A673 (cell line): ENCODE data around the gene STX17. TPM values are rescaled to one million over a fixed set of nuclear protein-coding genes. Genes with fewer than 3 reads are reported as not detected.
"Not testable (repeated sequence)": the region's sequence is repeated elsewhere in the genome, so short reads cannot be mapped to it uniquely, and the experiment has no call there.

ENCODE experiments used
- Bru-seq: library from RNA; stranded (reverse); fragments of 400-500 nt; gene quantifications from one replicate; lab custom pipeline; 2021; lab: Mats Ljungman, UMichigan
- BruChase-seq, 2 experiments: library from RNA; stranded (reverse); fragments of 400-500 nt; gene quantifications; one replicate each; lab custom pipeline; 2021; lab: Mats Ljungman, UMichigan
- BruUV-seq: library from RNA; stranded (reverse); fragments of 400-500 nt; replicated peaks from 2 replicates; lab custom pipeline; 2021; lab: Mats Ljungman, UMichigan
- CTCF ChIA-PET: fragments of 300-600 bp; sonication (Branson Sonifier 250); formaldehyde crosslinking; loops from one replicate; lab custom pipeline; 2022; ENCODE audit warnings: antibody characterized with exemption; lab: Charles Lee
- POLR2A ChIA-PET: fragments of 300-600 bp; sonication (Branson Sonifier 250); formaldehyde crosslinking; loops from one replicate; lab custom pipeline; 2022; ENCODE audit warnings: antibody characterized with exemption; ENCODE audit not compliant: low non-redundant PET; lab: Charles Lee
- DNase-seq: peaks from one replicate; pipeline ENCODE4 v3.0.0-alpha.2; 2015; ENCODE audit warnings: low spot score
- H3K27ac ChIP-seq: fragments of 200-600 bp; sonication (generic); 2 replicates; pipeline ENCODE4 v1.5.1; 2016; ENCODE audit warnings: mixed run types, low read depth, mild to moderate bottlenecking, mixed read lengths, antibody characterized with exemption, low read length; ENCODE audit not compliant: poor library complexity, severe bottlenecking
- H3K27me3 ChIP-seq: fragments of 200-600 bp; sonication (generic); replicated peaks from 2 replicates; pipeline ENCODE4 v1.6.1; 2017; ENCODE audit warnings: mixed run types, low read depth, mild to moderate bottlenecking, mixed read lengths, antibody characterized with exemption, low read length; ENCODE audit not compliant: insufficient read depth, poor library complexity
- H3K36me3 ChIP-seq: fragments of 200-600 bp; sonication (generic); 2 replicates; pipeline ENCODE4 v1.6.1; 2016; ENCODE audit warnings: mixed run types, mild to moderate bottlenecking, mixed read lengths, antibody characterized with exemption, low read length; ENCODE audit not compliant: insufficient read depth, poor library complexity, severe bottlenecking
- H3K4me1 ChIP-seq: fragments of 200-600 bp; sonication (generic); 2 replicates; pipeline ENCODE4 v1.6.1; 2017; ENCODE audit warnings: mixed run types, mild to moderate bottlenecking, mixed read lengths, antibody characterized with exemption, low read length; ENCODE audit not compliant: insufficient read depth, poor library complexity, severe bottlenecking
- H3K4me3 ChIP-seq: fragments of 200-600 bp; sonication (generic); 2 replicates; pipeline ENCODE4 v1.5.1; 2016; ENCODE audit warnings: low read depth, mixed run types, mild to moderate bottlenecking, mixed read lengths, low read length; ENCODE audit not compliant: poor library complexity, severe bottlenecking
- H3K9me3 ChIP-seq: fragments of 200-600 bp; sonication (generic); 2 replicates; pipeline ENCODE4 v1.6.1; 2016; ENCODE audit warnings: mixed run types, low read depth, mild to moderate bottlenecking, mixed read lengths, antibody characterized with exemption, low read length; ENCODE audit not compliant: poor library complexity, severe bottlenecking
- EZH2 ChIP-seq: fragments of 200-600 bp; sonication (generic); IDR thresholded peaks from 2 replicates; pipeline ENCODE4 v1.6.1; 2017; ENCODE audit warnings: borderline replicate concordance, low read depth, mild to moderate bottlenecking, mixed read lengths, antibody characterized with exemption, low read length; ENCODE audit not compliant: poor library complexity, severe bottlenecking
- intact Hi-C: fragments of 100-400 bp; cut with micrococcal nuclease; formaldehyde crosslinking; loops from one replicate; pipeline ENCODE4 v1.10.0; 2022; ENCODE audit not compliant: unreplicated experiment
- long read RNA-seq: library from polyadenylated mRNA; stranded (forward); transcript quantifications from one replicate; pipeline ENCODE4 v2.0.0, GENCODE V29; 2022
- total RNA-seq: library from RNA; stranded (reverse); gene quantifications from 2 replicates; pipeline ENCODE4 v1.2.3, GENCODE V29; 2021
- TF ChIP-seq, protein P1 (sequence below): fragments of 300-800, 200-600 bp; sonication (generic); conservative IDR thresholded peaks from 2 replicates; pipeline ENCODE4 v1.5.1; 2017; ENCODE audit warnings: low read depth, mild to moderate bottlenecking, antibody characterized with exemption, low read length, moderate library complexity, mixed read lengths

The STX17 gene
- total RNA-seq, result 20.9 and 26.0 TPM in 2 replicates
- percentile 70 among the genes with signal in this experiment for Bru-seq, nascent RNA
- percentile 67 among the genes with signal in this experiment for BruChase-seq, experiment 1, labeled RNA remaining after a 2-hour chase
- percentile 64 among the genes with signal in this experiment for BruChase-seq, experiment 2, labeled RNA remaining after a 6-hour chase
- long read RNA-seq, partial matches to known transcripts, result 2 of 16 reads
- long read RNA-seq, other reads (novel, unspliced or antisense), result 11 of 16 reads

DNA sequence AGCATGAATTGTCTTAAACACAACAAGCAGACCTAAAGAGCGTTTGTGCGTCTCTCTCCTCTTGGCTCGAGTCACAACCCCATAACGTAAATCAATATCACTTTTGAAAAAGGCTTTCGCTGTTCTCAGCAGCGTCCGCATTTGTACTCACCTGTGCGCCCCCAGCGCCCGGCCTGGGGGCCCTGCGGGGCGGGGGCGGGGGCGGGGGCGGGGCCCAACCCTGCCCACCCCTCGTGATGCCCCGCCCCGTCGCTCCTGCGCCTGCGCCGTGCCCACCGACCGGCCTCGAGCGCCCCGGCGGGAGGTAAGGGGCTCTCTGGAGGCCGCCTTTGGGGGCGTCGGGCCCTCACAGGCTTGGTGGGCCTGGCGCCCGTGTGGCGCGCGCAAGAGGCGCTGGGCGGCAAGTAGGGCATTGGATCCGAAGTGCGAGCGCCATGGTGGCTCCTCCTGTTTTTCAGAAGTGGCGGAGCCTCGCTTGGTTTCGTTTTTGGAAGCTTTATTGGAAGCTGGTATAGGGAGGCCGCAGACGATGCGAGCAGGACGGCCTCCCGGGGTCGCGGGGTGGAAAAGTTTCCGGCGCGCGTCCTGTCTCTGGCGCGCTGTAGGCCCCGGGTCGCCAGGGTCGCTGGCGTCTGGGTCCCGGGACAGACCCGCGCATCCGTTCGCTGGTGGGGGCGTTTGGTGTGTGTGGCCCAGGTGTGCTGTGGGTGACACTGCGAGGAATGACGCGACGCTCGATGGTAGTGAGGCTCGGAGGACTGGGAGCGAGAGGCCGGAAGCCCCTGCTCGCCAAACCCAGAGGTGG, at the start of gene STX17:
Gene STX17, plus strand, starts transcription at position 252 of the 805 bp plus-strand sequence. CDS start 8,586 bp downstream, outside the sequence.
- H3K27ac ChIP-seq, result peak within 1 kb of the TSS; percentile 94
- ChIA-PET POLR2A (interaction anchor here (0.7 kb wide), 1 partner anchor 45 kb away, joined by 9 read pairs; no protein-coding TSS in a partner anchor), CTCF (no interaction called here)
- peak; percentile 84 for DNase-seq
- intact Hi-C loops, result loop anchor here (5.0 kb wide), 1 partner anchor 84 kb away; the partner anchor contains the start of gene NR4A3
- H3K27me3 ChIP-seq, result no peaks in the 10 kb centered on the region
- peaks cover 7% of the 10 kb centered on the region for H3K4me1 ChIP-seq
- H3K36me3 ChIP-seq, result no peaks in the 10 kb centered on the region
- no peak for TF ChIP-seq EZH2
- TF ChIP-seq, protein P1, sequence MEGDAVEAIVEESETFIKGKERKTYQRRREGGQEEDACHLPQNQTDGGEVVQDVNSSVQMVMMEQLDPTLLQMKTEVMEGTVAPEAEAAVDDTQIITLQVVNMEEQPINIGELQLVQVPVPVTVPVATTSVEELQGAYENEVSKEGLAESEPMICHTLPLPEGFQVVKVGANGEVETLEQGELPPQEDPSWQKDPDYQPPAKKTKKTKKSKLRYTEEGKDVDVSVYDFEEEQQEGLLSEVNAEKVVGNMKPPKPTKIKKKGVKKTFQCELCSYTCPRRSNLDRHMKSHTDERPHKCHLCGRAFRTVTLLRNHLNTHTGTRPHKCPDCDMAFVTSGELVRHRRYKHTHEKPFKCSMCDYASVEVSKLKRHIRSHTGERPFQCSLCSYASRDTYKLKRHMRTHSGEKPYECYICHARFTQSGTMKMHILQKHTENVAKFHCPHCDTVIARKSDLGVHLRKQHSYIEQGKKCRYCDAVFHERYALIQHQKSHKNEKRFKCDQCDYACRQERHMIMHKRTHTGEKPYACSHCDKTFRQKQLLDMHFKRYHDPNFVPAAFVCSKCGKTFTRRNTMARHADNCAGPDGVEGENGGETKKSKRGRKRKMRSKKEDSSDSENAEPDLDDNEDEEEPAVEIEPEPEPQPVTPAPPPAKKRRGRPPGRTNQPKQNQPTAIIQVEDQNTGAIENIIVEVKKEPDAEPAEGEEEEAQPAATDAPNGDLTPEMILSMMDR, result no peak
- peak within 1 kb of the TSS; percentile 81 for H3K4me3 ChIP-seq
- no peaks in the 10 kb centered on the region for H3K9me3 ChIP-seq
- TSS peak; percentile 53 for BruUV-seq

DNA sequence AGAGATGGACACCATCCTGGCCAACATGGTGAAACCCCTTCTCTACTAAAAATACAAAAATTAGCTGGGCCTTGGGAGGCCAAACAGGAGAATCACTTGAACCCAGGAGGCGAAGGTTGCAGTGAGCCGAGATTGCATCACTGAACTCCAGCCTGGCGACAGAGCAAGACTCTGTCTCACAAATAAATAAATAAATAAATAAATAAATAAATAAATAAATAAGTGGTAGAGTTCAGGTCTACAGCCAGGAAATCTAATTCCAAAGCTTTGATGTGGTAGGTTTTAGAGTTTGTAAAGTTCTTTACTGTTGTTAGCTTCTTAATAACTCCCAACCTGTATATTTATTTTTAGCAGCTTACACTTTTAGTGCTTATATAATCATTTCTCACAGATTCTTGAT, 48.9 kb upstream of the STX17 start:
- CTCF ChIA-PET, BruUV-seq, H3K4me3 ChIP-seq, POLR2A ChIA-PET, H3K27me3 ChIP-seq, H3K36me3 ChIP-seq, DNase-seq, H3K27ac ChIP-seq, H3K9me3 ChIP-seq, intact Hi-C loops: not testable (repeated sequence)
- H3K4me1 ChIP-seq, result peaks cover 27% of the 10 kb centered on the region

DNA sequence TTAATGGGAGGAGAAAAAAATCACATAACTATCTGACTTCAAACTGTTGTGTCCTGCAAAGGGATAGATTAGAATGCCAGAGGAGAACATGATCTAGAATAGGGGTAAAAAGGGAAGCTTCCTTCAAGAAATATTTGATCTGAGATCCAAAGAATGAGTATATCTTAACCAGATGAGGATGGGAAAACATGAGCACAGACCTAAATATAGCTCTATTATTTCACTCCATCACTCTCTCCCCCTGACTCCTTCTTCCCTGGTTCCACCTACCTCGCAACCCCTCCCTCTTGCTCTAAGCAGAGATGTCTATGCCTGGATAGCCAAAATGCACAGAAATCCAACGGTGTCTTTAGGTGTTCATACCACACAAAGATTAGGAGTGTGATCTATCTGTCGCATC, 48.4 kb upstream of the STX17 start:
- no TSS peak for BruUV-seq
- ChIA-PET POLR2A (no interaction called here), CTCF (no interaction called here)
- H3K4me1 ChIP-seq, result peaks cover 30% of the 10 kb centered on the region
- intact Hi-C loops, result no loop called here
- no peaks in the 10 kb centered on the region for H3K9me3 ChIP-seq
- no peaks in the 10 kb centered on the region for H3K27me3 ChIP-seq
- H3K27ac ChIP-seq, result no peak overlapping the region
- no peak for DNase-seq
- H3K4me3 ChIP-seq, result no peak overlapping the region
- no peak for TF ChIP-seq EZH2
- TF ChIP-seq, protein P1, result no peak
- H3K36me3 ChIP-seq, result no peaks in the 10 kb centered on the region
